GM12892 (cell line): ENCODE results near the gene OCLN.

ENCODE experiments used
- POLR2A ChIP-seq: IDR thresholded peaks from 2 replicates; pipeline ENCODE4 v1.6.1; 2011; ENCODE audit warnings: low read depth, low read length, control low read depth
- POLR2AphosphoS5 ChIP-seq: IDR thresholded peaks from 2 replicates; pipeline ENCODE4 v1.6.1; 2011; ENCODE audit warnings: low read depth, low read length, control low read depth

- TF ChIP-seq POLR2AphosphoS5 = no peak
- TF ChIP-seq POLR2A = no peak
Measured at GRCh38 chr5:69444127-69444754, 48.3 kb upstream of the OCLN start.
